ENCODE measurements around the gene C9orf43.

DNA sequence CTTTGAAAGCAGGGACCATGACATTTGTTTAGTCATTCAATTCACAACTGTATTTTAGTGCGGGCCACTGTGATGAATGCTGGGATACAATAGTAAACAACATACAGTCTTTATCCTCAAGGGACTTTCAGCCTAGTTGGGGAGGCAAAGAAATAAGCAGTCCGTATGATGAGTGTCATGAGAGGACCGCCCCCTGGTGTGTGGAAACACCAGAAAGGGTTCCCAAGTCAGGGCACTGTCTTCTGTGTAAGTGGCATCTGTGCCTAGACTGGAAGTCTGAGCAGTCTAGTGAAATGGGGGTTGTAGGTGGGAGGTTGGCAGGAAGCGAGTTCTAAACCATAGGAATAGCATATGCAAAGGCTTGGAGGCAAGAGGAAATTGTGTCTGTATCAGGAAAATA, 6.8 kb downstream of the C9orf43 start:
- TF ChIP-seq, protein P1, sequence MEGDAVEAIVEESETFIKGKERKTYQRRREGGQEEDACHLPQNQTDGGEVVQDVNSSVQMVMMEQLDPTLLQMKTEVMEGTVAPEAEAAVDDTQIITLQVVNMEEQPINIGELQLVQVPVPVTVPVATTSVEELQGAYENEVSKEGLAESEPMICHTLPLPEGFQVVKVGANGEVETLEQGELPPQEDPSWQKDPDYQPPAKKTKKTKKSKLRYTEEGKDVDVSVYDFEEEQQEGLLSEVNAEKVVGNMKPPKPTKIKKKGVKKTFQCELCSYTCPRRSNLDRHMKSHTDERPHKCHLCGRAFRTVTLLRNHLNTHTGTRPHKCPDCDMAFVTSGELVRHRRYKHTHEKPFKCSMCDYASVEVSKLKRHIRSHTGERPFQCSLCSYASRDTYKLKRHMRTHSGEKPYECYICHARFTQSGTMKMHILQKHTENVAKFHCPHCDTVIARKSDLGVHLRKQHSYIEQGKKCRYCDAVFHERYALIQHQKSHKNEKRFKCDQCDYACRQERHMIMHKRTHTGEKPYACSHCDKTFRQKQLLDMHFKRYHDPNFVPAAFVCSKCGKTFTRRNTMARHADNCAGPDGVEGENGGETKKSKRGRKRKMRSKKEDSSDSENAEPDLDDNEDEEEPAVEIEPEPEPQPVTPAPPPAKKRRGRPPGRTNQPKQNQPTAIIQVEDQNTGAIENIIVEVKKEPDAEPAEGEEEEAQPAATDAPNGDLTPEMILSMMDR (conservative IDR thresholded peaks at IDR 0.05; ENCODE audit: low read length), result peak; percentile 48
- no peak for TF ChIP-seq EZH2phosphoT487 (IDR thresholded peaks at IDR 0.05; ENCODE audit: borderline replicate concordance, low read depth, low read length)

All from OCI-LY7 (cell line).